ENCODE results near the gene SSTR3. TPM values are rescaled to one million over a fixed set of nuclear protein-coding genes. Genes with fewer than 3 reads are reported as not detected.
"Not testable (repeated sequence)": the region's sequence is repeated elsewhere in the genome, so short reads cannot be mapped to it uniquely, and the experiment has no call there.

SSTR3 gene
- total RNA-seq, 1 donor from 2014 or later: not detected

DNA sequence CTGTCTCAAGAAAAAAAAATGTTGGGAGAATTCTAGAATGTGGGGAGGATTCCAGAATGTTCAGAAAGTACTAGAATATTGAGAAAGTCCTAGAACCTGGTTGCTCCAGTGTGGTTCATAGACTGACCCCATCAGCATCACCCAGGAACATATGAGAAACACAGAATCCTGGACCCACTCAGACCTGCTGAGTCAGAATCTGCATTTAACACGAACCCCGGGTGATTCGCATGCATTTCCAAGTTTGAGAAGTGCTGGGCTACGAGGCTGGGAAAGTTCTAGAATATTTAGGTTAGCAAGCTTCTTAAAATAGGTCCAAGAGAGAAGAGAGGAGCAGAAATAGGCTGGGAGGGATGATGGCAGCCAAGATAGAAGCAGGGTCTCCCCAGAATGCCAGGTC is 30.6 kb downstream of the SSTR3 start:
- no peak for DNase-seq

DNA sequence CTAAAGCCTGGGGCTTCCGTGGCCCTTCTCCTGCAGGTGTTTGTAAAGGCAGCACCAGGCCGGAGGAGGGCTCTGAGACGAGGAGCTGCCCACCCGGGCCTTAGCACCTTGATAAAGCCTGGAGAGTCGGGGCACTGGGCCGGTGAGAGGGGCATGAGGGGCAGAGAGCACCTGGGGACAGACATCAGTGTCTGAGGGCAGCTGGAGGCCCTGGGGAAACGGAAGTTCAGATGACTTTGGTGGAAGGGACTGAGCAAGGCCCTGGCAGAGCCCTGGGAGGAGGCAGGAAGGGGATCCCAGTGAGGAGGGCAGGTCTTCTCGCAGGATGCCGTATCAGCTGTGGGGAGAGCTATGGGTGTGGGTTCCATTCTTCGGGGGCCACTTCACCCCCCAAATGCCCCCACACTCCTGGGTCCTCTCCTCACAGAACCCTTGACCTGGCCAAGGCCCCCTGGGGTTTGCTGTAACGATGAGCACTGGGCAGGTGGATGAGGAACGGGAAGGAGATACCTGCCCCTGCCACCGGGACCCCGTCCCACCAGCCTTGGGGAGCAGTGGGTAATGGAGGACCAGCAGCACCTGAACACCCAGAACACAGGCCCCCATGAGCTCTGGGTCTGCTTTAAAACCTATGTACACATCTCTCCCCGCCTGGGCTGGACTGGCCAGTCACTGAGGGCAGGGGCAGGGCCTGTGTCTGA is 31.6 kb downstream of the SSTR3 start:
- DNase-seq: no peak

DNA sequence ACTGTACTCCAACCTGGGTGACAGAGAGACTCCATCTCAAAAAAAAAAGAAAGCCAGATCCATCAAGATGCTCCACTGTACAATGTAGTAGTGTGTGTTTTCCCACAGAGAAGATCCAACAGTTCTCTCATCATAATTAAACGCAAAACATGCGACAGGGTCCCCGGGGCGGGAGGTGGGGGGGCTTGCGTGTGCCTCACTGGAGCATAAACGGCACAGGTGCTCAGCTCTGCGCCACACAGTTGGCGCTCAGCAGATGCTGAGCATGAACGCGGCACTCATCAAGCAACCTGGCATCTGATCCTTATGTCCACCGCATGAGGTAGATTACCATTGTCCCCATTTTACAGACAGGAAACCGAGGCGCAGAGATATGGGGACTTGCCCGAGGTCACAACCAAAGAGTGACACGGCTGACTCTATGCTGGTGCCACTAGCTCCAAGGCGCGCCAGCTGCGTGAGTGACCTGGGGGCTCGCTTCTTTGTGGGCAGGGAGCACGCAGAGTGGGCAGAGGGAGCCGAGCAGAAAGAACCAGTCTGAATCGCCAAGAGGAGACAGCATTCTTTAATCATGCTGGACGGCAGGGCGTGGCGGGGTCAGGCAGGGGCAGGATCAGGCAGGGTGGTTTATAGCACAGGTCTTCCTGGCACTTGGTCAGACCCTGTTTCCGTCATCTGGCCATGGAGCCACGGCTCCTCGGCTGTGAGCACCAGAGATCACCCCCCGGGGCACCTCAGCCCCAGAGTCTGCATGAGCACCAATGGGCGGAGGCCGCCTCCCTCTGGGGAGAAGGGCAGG is 32.5 kb downstream of the SSTR3 start:
- DNase-seq: no peak

DNA sequence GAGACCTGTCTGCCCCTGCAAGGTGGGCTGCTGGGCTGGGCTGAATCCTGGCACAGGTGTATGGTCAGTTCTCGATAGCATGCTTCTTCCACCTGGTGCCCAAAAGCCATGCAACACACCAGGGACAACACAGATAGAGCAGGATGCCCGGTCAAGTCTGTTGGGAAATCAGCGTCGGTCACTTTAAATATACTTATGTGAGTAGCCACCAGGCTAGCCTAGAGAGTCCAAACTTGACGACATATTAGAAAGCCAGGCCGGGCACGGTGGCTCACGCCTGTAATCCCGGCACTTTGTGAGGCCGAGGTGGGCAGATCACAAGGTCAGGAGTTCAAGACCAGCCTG is 33.2 kb downstream of the SSTR3 start:
- no peak for DNase-seq

DNA sequence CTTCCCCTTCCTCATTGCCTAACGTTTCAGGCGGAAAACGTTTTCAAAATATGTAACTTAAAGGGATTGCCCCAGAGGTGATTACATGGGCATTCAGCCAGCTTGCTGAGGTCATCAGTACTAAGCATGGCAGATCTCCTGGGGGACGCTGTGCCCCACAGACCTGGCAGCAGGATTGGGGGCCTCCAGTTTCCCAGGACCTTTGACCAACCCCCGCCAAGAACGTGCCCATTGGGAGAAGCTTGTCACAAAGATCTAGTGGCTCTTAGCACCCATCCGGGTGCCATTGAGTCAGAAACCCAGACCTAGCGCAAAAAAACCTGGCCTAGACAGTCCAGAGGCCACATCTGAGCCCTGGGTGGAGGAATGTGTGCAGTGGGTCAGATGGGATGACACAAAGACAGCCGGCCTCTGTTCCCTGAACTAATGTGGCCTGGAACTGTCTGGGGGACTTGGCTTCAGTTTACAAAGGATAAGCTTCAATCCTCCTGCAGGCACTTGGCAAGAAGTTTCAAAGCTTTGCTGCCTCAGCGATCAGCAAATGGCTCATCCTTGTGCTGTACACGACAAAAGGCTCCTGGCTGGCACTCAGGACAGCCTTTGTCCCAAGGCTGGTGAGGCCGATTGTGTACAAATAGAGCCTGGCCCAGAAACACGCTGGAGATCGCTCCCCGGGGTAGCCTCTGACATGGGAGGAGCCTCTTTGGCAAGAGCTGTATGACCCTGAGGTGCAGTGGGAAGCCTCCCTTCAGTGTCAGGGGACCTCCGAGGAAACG is 33.7 kb downstream of the SSTR3 start:
- no peak for DNase-seq

DNA sequence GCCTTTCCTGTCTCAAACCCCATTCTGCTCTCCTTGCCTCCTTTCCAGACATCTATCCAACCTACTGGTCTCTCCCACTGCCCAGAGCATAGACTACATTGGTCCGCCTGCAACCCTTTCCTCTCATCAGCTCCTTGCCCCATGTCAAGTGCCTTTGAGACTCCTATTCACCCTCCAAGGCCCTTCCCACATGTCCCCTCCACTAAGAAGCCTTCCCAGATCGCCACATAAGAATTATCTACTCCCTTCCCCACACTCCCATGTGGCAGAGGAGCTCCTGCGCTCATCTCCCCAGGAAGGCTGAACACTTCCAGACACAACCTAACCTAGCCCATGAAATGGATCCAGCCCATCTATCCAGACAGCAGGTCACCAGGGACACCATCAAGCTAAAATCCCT is 34.5 kb downstream of the SSTR3 start:
- no peak for DNase-seq

DNA sequence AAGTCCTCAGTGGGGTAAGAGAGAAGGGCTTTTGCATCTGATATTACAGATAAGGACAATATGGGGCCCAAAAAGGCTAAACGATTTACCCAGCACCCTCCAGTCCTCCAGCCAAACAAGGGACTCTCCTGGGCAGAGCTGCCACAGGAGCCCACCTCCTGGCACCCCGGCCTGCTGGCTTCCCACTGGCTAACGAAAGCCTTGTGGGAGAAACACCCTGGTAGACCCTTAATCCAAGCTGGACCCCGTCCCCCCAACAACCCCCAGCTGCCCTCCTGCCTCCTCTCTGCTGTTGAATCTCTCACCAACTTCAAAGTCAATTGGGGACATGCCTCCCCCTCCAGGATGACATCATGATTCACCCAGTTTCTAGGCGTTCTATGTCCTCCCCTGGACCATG is 35.1 kb downstream of the SSTR3 start:
- no peak for DNase-seq

DNA sequence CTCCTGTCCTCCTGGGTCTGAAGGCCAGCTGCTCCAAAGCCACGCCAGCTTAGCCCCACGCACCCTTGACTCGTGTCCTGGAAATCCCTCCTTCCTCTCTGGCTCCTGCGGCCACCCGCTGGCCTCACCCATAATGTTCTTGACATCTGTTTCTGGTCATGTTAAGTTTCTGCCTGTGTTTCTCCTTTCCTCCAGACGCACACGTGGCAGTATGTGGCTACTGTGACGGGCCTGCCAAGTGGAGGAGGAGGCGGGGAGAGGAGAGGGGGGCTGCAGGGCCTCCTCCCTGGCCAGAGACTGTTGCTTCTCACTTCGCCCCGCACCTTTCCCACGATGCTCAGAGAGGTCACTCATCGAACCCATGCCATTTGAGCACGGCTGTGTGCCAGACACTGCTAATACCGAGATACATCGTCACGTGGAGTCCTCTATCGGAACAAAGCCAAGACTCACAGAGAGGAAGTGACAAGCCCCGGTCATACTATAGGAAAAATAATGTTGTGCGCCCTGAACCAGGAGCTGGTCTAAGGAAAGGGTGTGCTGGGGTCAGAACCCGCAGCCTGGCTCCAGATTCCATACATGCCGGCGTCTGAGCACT is 35.7 kb downstream of the SSTR3 start:
- DNase-seq: peak; percentile 93

DNA sequence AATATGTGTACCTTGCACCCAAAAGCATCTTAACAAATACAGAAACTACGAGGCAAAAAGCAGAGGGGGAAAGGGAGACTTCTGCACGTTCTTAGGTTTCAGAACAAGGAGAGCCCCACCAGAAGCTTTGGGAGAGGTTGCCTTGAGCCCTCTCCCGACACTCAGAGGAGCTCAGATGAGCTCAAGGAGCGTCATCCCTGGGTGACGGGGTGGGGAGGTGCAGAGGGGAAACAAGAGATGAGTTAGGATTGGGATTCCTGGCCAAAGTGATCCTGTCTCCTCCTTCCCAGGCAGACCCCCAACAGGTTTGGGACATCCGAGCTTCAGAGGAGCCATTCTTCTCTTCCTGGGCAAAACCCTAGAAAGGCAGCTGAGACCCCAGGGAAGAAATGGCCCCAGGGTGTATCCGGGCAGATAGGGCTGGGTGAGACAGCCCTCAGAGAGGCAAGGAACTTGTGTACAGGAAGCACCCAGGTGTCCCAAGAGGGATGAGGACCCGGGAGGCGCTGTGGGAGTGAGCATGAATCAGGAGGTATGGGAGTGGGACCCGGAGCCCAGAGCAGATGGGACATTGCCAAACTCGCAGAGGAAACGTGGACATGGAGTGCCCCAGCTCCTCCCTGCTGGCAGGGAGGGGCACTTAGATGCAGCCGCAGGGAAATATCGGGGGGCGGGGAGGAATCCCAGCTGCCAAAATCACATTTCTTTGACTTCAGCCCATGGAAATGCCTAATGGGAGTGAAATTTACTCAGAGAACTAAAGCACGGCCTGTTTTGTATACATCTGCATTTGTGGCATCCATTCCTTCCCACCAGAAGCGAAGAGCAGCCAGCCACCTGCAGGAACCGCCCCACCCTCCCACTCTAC is 36.6 kb downstream of the SSTR3 start:
- peak; percentile 44 for DNase-seq

DNA sequence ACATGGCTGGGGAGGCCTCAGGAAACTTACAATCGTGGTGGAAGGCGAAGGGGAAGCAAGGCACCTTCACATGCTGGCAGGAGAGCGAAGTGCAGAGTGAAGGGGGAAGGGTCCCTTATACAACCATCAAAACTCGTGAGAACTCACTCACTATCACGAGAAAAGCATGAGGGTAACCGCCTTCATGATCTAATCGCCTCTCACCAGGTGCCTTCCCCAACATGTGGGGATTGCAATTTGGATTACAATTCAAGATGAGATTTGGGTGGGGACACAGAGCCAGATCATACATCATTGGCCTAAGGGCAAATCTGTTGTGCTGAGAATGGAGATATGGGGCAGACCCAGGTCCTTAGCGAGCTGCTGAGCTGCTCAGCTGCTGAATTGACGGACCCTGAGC is 37.3 kb downstream of the SSTR3 start:
- DNase-seq: no peak

DNA sequence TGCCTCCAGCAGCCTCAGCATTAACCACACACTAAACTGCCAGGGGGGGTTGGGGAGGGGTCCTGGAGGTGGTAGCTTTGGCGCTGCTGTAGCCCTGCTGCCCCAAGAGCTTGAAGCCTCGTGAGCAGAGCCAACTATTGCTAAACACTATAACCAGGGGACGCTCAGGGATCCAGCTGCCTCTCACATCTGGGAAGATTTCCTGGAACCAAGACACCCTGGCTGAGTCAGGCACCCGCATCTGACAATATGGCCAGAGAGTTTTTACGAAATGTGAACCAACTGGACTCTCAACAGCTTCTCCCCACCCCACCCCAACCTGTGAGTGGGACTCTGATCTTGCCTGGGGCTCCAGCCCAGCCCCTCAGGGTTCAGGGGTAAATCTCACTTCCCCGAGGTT is 38.6 kb downstream of the SSTR3 start:
- DNase-seq: peak; percentile 55

DNA sequence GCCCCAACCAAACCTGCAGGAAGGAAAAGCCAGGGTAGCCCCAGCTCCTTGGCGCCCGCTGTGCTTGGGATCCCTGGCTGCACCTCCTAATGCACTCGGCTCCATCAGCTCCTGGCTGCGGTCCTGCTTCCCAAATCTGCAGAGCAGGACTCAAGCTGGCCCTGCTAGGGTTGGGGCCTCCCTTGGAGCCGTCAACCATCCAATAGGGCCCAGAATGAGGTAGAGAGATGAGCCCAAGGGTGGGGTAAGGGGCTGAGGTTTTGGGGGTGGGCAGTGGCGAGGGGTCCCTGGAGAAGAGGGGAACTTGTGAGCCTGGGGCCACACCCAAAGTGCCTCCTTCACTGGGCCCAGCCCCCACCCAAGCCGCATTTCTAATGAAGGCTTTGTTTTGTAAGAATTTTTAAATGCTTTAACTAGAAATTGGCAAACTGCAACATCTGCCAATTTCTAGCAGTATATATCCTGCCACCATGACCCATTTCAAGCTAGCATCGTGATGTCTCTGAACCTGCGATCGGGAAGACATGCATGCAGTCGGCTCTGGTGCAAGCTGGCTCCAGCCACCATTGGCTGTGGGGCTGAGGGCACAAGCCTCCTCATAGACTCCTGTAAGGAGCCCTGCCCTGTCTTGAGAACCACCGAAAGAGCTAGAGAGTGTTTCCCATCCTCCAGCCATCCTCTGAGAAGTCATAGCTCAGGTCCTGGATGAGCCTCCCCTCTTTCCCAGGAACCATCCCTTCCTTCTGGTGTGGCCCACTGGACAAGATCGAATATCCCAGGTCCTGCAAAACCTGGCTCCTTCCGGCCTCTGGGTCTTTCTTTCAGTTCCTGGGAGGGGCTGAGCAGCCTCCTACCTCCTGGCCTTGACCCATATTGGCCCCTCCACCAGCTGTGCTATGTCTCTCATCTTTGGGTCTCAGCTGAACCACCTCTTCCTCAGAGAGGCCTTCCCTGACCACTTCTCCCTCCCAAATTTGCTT is 39.7 kb downstream of the SSTR3 start:
- no peak for DNase-seq

DNA sequence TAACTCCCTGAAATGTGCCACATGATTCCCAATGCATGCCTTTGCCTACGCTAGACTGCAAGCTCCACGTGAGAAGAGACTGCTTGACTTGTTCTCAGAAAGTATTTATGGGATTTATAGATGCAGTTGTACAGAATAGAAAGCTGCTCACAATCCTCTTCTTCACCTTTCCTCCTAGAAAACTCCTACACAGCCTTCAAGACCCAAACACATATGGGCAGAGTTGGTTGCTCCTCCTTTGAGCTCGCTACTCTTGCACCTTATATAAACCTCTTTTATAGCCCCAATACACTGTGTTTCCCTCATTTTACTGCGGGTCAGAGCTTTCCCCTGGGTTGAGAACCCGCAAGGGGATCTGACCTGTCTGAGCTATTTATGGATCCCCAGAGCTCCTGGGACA is 40.6 kb downstream of the SSTR3 start:
- DNase-seq: no peak

DNA sequence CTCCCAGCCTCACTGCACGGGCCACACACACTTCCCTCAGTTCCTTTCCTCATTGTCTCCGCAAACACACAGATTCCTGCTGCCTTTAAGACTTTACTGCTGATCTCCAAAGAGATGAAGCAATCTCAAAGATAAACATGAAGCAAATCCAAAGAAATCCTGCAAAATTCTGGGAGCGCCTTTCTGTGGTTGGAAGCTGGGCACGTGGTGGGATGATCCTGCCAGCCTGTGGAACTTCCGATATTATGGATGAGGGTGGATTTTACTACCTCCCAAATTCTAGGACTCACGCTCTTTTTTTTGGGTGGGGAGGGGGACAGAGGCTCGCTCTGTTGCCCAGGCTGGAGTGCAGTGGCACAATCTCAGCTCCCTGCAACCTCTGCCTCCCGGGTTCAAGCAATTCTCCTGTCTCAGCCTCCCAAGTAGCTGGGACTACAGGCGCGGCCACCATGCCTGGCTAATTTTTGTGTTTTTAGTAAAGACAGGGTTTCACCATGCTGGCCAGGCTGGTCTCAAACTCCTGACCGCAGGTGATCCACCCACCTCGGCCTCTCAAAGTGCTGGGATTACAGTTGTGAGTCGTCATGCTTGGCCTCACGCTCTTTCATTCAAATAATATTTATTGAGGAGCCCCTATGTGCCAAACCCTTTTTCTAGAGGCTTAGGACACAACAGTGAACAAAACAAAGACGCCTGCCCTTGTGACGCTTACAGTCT is 41.4 kb downstream of the SSTR3 start:
- not testable (repeated sequence) for DNase-seq

DNA sequence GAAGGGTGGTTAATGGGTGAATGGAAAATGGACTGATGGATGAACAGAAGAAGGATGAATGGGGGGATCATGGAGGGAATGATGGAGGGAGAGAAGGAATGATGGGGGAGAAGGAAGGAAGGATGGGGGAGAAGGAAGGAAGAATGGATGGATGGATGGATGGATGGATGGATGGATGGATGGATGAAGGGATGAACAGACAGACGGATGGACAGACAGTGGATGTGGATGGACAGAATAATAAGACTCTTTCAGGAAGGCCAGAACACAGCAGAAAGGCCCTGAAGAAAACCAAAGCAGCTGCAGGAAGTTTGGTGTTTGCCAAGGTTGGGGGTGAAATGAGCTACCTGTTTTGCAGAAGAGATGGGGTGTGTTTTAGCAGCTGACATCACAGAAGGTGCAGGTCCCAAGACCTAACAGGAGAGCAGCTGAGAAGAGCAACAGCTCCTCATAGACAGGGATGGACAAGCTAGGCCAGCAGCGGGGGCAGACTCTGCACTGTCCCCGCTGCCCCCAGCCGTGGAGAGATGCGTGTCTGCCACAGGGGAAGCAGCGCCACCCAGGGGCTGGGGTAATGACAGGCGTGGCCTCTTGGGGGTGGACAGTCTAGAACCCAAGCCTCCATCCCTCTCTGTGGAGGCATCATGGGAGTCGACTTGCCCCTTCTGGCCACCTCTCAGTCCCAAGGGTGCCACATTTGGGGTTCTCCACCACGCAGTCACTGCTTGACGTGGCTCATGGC is 42.2 kb downstream of the SSTR3 start:
- DNase-seq: no peak

DNA sequence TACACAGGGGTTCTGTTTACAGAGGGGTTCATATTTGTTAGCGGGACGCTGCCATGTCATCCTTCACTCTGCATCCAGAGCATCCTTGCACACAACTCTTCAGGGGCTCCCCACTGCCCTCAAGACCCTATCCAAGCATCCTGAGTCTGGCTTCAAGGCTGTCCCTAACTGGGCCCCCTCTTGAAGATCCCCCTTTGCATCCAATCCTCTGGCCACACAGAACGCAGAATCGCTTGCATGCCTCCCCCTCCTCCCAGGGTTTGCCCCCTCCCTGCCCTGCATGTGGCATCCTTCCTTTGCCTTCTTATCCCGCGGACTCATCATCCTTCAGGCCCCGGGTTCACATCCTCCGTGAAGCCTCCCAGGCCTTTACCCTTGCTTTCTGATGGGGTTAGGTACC is 42.9 kb downstream of the SSTR3 start:
- DNase-seq: no peak

DNA sequence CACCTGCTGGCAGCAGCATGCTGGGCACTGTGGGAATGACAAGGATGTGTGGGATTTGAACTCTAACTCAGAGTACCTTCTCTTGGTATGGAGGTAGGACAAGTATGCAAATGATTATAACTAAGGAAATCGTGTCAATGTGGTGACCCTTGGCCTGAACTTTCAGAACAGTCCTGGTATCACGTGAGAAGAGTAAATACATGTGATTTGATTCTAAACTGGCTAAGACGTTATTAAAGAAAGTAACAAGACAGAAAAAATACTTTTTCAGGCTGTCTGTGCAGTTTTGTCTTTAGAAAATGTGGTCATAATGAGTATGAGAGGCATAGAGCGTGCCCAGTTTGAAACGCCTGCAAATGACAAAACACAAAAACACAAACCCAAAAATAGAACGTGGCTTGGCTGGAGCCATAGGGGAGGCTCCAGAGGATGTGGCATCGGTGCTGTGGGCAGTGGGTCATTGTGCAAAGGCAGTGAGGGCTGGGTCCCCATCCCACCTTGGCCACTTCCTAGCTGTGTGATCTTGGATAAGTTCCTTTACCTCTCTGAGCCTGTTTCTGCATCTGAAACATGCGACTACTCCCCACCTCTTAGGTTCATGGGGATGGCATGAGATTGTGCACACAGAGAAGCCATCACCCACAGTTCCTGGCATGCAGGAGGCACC is 44.2 kb downstream of the SSTR3 start:
- no peak for DNase-seq

DNA sequence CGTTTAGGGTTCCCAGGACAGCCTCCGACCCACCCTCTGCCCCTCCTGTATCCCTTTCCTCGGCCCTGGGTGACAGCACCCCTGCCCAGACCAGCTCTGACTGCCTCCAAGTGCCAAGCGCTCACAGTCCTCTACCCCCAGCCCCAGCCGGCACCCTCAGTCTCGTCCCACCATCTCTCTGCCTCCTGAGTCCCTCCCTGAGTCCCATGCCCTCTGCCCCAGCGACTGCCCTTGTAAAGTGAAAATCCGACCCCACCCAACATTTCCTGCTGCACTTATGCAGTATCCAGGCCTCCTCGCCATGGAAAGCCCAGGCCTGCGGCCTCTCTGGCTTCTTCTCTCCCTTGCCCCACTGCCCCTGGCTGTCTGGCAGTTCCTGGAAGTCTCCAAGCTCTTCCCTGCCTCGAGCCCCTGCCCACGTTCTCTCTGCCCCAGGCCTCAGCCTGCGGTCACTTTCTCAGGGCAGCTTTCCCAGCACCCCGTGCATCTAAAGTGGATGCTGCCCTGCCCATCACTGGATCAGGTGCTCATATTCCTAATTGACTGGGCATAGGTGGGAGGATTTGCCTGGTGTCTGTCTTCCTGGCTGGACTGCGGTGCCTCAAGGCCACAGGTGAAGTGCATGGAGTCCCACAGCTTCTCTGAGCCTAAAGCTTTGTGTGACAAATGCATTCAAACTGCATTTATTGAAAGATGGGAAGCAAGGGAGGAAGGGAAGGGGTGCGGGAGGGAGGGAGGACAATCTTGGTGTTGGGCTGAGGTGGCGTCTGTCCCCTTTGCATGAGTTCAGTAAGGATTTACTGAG is 44.9 kb downstream of the SSTR3 start:
- DNase-seq: no peak
